CD14-positive monocyte (primary cell): ENCODE measurements around the gene HOXB4. TPM values are rescaled to one million over a fixed set of nuclear protein-coding genes. Genes with fewer than 3 reads are reported as not detected.
A peak's percentile ranks its signal among the peaks of the same experiment; 100 is the strongest.

Experiments used
- DNase-seq, 3 donors: peaks; one replicate each; pipeline ENCODE4 v3.0.0-alpha.2; 2011 to 2022
- H2AFZ ChIP-seq: 2 replicates; pipeline ENCODE4 v1.6.0; 2012; ENCODE audit warnings: mild to moderate bottlenecking, low read depth, low read length, inconsistent platforms; ENCODE audit not compliant: insufficient read depth, poor library complexity, severe bottlenecking
- H3K27ac ChIP-seq, 2 donors: 1 replicate in 1 of 2; 2 replicates in 1 of 2; pipeline ENCODE4 v1.5.1; 2012 to 2013; ENCODE audit warnings: low read length in 2 of 2, control low read depth in 1 of 2, inconsistent platforms in 1 of 2, low read depth in 1 of 2, mild to moderate bottlenecking in 1 of 2
- H3K27me3 ChIP-seq, 2 donors: one replicate each; pipeline versions ENCODE4 v1.6.0 to v1.6.1; 2011 to 2013; ENCODE audit warnings: low read length in 2 of 2; ENCODE audit not compliant: control insufficient read depth in 2 of 2, insufficient read depth in 2 of 2
- H3K36me3 ChIP-seq, 2 donors: replicated peaks in 1 of 2; 1 replicate in 1 of 2; 2 replicates in 1 of 2; pipeline versions ENCODE4 v1.5.1 to v1.6.1; 2012 to 2013; ENCODE audit warnings: low read length in 2 of 2, control low read depth in 1 of 2, inconsistent platforms in 1 of 2, mild to moderate bottlenecking in 1 of 2; ENCODE audit not compliant: insufficient read depth in 2 of 2, control insufficient read depth in 1 of 2
- H3K4me1 ChIP-seq, 2 donors: 1 replicate in 1 of 2; 2 replicates in 1 of 2; pipeline versions ENCODE4 v1.5.1 to v1.6.1; 2012 to 2013; ENCODE audit warnings: low read length in 2 of 2, control low read depth in 1 of 2, inconsistent platforms in 1 of 2, mild to moderate bottlenecking in 1 of 2, moderate library complexity in 1 of 2; ENCODE audit not compliant: insufficient read depth in 2 of 2, control insufficient read depth in 1 of 2
- H3K4me2 ChIP-seq: replicated peaks from 2 replicates; pipeline ENCODE3; 2012; ENCODE audit warnings: low read length, moderate library complexity, mild to moderate bottlenecking; ENCODE audit not compliant: poor library complexity, severe bottlenecking; ENCODE audit errors: extremely low read depth
- H3K4me3 ChIP-seq, 3 experiments: fragments of 200-600 bp in 1 of 3; sonication (generic) in 1 of 3; replicated peaks in 1 of 3; 1 replicate in 2 of 3; 2 replicates in 1 of 3; pipeline ENCODE4 v1.5.1; 2011 to 2013; ENCODE audit warnings: low read length in 3 of 3, mild to moderate bottlenecking in 3 of 3, control low read depth in 2 of 3, low read depth in 2 of 3, inconsistent platforms in 1 of 3, moderate library complexity in 1 of 3
- H3K79me2 ChIP-seq: 2 replicates; pipeline ENCODE4 v1.6.0; 2012; ENCODE audit warnings: mild to moderate bottlenecking, control low read depth, inconsistent platforms, low read length, moderate library complexity; ENCODE audit not compliant: insufficient read depth
- H3K9ac ChIP-seq: 2 replicates; pipeline ENCODE4 v1.6.0; 2017; ENCODE audit warnings: low read length, mild to moderate bottlenecking; ENCODE audit not compliant: insufficient read depth, poor library complexity, severe bottlenecking
- H3K9me3 ChIP-seq, 2 donors: replicated peaks in 1 of 2; 1 replicate in 1 of 2; 2 replicates in 1 of 2; pipeline versions ENCODE4 v1.5.1 to v1.6.1; 2012 to 2013; ENCODE audit warnings: low read length in 2 of 2, control low read depth in 1 of 2; ENCODE audit not compliant: control insufficient read depth in 1 of 2, insufficient read depth in 1 of 2
- H4K20me1 ChIP-seq: 2 replicates; pipeline ENCODE4 v1.6.0; 2012; ENCODE audit warnings: mild to moderate bottlenecking, low read length, control low read depth, moderate library complexity; ENCODE audit not compliant: insufficient read depth
- H3K27ac Mint-ChIP-seq, 7 donors: one replicate each; pipeline ENCODE4 v1.8.0; 2020; ENCODE audit warnings: mild to moderate bottlenecking in 7 of 7, mixed read lengths in 7 of 7, moderate library complexity in 6 of 7, inconsistent platforms in 2 of 7
- H3K27me3 Mint-ChIP-seq, 3 donors: one replicate each; pipeline ENCODE4 v1.8.0; 2021 to 2022; ENCODE audit warnings: low read depth in 3 of 3, mild to moderate bottlenecking in 3 of 3, mixed read lengths in 3 of 3, moderate library complexity in 3 of 3, inconsistent platforms in 1 of 3
- H3K36me3 Mint-ChIP-seq, 2 donors: one replicate each; pipeline ENCODE4 v1.8.0; 2020; ENCODE audit warnings: mixed read lengths in 2 of 2, inconsistent platforms in 1 of 2, mild to moderate bottlenecking in 1 of 2
- H3K4me1 Mint-ChIP-seq: one replicate; pipeline ENCODE4 v1.8.0; 2020; ENCODE audit warnings: mild to moderate bottlenecking, mixed read lengths
- H3K4me3 Mint-ChIP-seq, 2 donors: one replicate each; pipeline ENCODE4 v1.8.0; 2020; ENCODE audit warnings: mild to moderate bottlenecking in 2 of 2, mixed read lengths in 2 of 2, moderate library complexity in 1 of 2
- H3K9me3 Mint-ChIP-seq, 7 donors: one replicate each; pipeline ENCODE4 v1.8.0; 2020 to 2022; ENCODE audit warnings: mixed read lengths in 7 of 7, mild to moderate bottlenecking in 6 of 7, moderate library complexity in 6 of 7, inconsistent platforms in 2 of 7
- CTCF ChIP-seq: fragments of 200-600 bp; IDR thresholded peaks from one replicate; pipeline ENCODE4 v1.8.0; 2022; ENCODE audit warnings: antibody characterized with exemption, mild to moderate bottlenecking
- WGBS: methylation state at CpG from one replicate; pipeline ENCODE4 v1.1.5; 2013; ENCODE audit warnings: missing lambda C conversion rate; ENCODE audit not compliant: insufficient coverage; 5-methylcytosine and 5-hydroxymethylcytosine counted together
- intact Hi-C, 2 donors: fragments of 100-400 bp; cut with micrococcal nuclease; formaldehyde crosslinking; loops; one replicate each; pipeline versions ENCODE4 v1.15.0 to v1.15.1; 2023
- polyA plus RNA-seq, 3 donors: library from polyadenylated mRNA; depleted of rRNA in 1 of 3; unstranded in 2 of 3; stranded (reverse) in 1 of 3; fragments of 300-500 nt in 2 of 3; fragments of >200 nt in 1 of 3; fragmentation: Illumina TruSeq in 2 of 3; gene quantifications; 1 replicate in 2 of 3; 2 replicates in 1 of 3; pipeline ENCODE4 v1.2.3, GENCODE V29; 2012 to 2021

The HOXB4 gene
- polyA plus RNA-seq, 3 donors = 0.16 TPM; not detected in 2

- H3K27me3 ChIP-seq = peaks cover 25 to 58% of the 10 kb centered on the region in 2 donors
- Mint-ChIP-seq H3K36me3 (peaks cover 0 to 14% of the 10 kb centered on the region in 2 donors), H3K27ac (no peak overlapping the region), H3K27me3 (peaks cover 57 to 64% (median 58%) of the 10 kb centered on the region in 3 donors), H3K4me3 (no peak overlapping the region), H3K9me3 (peaks cover 0 to 13% (median 0%) of the 10 kb centered on the region in 7 donors), H3K4me1 (peaks cover 9% of the 10 kb centered on the region)
- 87% methylated on average over 9 of the region's 14 CpGs for WGBS
- no peaks in the 10 kb centered on the region for H3K9me3 ChIP-seq
- H3K4me1 ChIP-seq = peaks cover 3 to 8% of the 10 kb centered on the region in 2 donors
- no peaks in the 10 kb centered on the region for H4K20me1 ChIP-seq
- no peak overlapping the region for H3K4me2 ChIP-seq
- TF ChIP-seq CTCF = no peak
- H3K9ac ChIP-seq = no peak overlapping the region
- no peak overlapping the region for H2AFZ ChIP-seq
- no peaks in the 10 kb centered on the region for H3K36me3 ChIP-seq
- intact Hi-C loops = no loop called here
- H3K27ac ChIP-seq = no peak overlapping the region
- no peaks in the 10 kb centered on the region for H3K79me2 ChIP-seq
- no peak overlapping the region for H3K4me3 ChIP-seq
- DNase-seq = no peak
These were observed 18.0 kb downstream of the HOXB4 start for GRCh38 chr17:48559840-48560817.

GRCh38 chr17:48559122-48559839 is 18.9 kb downstream of the HOXB4 start:
- Histone ChIP-seq H2AFZ (no peak overlapping the region), H3K4me3 (no peak overlapping the region), H3K9me3 (no peaks in the 10 kb centered on the region), H3K9ac (no peak overlapping the region), H3K36me3 (no peaks in the 10 kb centered on the region), H3K27me3 (peaks cover 19 to 58% of the 10 kb centered on the region in 2 donors), H3K4me2 (no peak overlapping the region), H3K79me2 (no peaks in the 10 kb centered on the region), H3K27ac (no peak overlapping the region), H4K20me1 (no peaks in the 10 kb centered on the region), H3K4me1 (peaks cover 3 to 8% of the 10 kb centered on the region in 2 donors)
- peak overlapping the region in 1 of 2 donors; percentile 23 for H3K4me3 Mint-ChIP-seq
- TF ChIP-seq CTCF = no peak
- WGBS = 91% methylated on average over 9 of the region's 16 CpGs
- peaks cover 0 to 15% (median 2%) of the 10 kb centered on the region in 7 donors for H3K9me3 Mint-ChIP-seq
- H3K36me3 Mint-ChIP-seq = peaks cover 2 to 13% of the 10 kb centered on the region in 2 donors
- peaks cover 14% of the 10 kb centered on the region for H3K4me1 Mint-ChIP-seq
- peaks cover 54 to 73% (median 67%) of the 10 kb centered on the region in 3 donors for H3K27me3 Mint-ChIP-seq
- H3K27ac Mint-ChIP-seq = no peak overlapping the region
- DNase-seq = no peak
- intact Hi-C loops = no loop called here
